ENCODE results near the gene FBXO7.

The FBXO7 gene

DNA sequence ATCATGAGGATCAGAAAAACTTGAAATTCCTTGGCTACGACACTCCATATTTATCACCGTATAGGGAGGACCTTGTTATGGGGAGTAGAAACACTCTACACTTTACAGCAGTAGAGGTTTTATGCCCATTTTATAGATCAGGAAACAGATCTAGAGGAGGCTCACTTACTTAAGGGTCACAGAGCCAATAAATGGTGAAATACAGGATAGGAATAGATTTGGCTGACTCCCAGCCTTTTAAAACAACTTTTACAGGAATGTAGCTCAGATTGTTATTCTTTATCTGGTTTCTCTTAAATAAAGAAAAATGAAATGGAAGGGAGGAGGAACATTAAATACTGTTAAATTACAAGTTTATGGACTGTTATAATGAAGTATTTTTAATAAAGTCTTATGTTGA, 14.8 kb downstream of the FBXO7 start:
- no peak for DNase-seq (ENCODE audit: low read depth in 2 of 3, low spot score in 1 of 3)

DNA sequence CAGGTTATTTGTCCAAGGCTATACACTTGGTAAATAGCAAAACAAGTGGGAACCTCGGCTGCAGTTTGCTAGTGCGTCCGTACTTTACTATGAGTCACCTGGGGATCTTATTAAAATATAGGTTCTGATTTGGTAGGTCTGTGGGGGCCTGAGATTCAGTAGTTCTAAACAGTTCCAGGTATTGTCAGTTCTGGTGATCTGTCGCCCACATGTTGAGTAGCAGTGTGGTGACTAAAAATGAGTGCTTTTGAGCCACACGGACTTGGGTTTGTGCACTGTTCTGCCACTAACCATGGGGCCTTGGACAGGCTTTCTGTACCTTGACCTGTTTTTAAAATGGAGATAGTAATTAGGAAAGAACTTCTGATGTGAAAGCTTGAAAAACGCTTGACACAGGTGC, 15.7 kb downstream of the FBXO7 start:
- DNase-seq (ENCODE audit: low read depth in 2 of 3, low spot score in 1 of 3), result no peak

DNA sequence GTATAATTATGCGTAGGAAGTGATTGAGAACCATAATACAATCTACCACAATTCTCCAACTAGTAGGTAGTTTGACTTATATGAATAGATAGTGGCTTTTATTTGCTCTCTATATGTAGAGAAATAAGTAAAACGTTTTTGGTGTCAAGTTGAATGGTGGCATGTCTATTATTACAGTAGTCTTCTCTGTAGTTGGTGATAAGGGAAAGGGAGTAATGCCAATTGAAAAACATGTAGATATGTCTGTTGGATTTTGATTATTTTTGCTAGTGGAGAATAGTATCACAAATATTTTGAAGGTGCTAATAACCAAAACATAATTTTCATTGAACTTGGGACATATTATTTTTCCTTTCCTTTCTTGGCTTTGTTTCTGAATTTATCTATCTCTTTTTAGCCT, 17.5 kb downstream of the FBXO7 start:
- DNase-seq (ENCODE audit: low read depth in 2 of 3, low spot score in 1 of 3), result no peak

DNA sequence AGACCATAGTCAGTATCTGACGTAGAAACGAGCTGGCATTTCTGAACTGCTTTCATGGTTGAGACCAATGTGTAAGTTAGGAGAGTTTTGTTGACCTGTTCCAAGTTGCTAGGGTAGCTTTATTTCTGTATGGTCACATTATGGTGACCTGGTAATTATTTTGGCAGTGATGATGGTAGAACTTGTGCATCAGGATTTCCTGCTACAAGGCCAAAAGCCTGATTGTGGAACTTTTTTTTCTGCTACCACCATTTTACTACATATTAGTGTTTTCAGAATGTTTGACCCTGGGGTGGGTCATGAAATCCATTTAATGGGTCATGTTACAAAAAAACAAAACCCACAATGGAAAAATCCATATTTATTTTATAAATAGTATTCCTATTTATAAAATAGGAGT, 18.9 kb downstream of the FBXO7 start:
- DNase-seq (ENCODE audit: low read depth in 2 of 3, low spot score in 1 of 3), result no peak

DNA sequence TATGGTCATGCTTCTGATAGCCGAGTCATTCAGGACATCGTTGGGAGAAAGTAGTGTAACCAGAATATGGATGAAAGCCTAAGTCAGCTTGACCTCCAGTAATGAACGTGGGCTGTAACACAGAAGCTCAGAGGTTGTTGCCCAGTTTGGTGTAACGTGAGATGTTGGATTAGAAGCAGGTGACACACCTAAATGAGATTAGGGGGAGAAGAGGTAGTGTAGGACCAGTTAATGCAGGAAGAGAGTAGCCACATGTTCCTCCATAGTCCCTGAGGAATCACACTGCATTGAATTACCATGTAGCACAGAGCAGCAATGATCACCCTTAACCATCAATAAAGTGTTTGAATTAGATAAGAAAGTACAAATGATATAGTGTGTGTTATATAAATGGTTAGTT, 20.4 kb downstream of the FBXO7 start:
- no peak for DNase-seq (ENCODE audit: low read depth in 2 of 3, low spot score in 1 of 3)

DNA sequence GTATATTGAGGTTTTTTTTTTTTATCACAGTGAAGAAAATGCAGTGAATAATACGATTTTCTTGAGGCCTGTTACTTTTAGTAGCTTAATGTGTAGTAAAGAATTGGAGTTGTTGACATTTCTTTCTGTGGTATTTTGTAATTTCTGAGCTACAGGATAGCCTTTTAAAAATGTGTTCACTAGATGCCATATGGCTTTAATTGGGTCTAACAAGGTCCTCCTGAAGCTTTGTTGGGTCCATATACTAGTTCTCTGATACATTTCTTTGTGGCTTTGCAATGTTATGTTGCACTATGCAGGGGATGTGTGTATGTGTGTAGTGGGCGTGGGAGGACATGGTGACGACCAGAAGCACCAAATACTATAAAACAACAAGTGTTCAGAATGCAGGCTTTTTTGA, 25.1 kb downstream of the FBXO7 start:
- no peak for DNase-seq (ENCODE audit: low read depth in 2 of 3, low spot score in 1 of 3)

DNA sequence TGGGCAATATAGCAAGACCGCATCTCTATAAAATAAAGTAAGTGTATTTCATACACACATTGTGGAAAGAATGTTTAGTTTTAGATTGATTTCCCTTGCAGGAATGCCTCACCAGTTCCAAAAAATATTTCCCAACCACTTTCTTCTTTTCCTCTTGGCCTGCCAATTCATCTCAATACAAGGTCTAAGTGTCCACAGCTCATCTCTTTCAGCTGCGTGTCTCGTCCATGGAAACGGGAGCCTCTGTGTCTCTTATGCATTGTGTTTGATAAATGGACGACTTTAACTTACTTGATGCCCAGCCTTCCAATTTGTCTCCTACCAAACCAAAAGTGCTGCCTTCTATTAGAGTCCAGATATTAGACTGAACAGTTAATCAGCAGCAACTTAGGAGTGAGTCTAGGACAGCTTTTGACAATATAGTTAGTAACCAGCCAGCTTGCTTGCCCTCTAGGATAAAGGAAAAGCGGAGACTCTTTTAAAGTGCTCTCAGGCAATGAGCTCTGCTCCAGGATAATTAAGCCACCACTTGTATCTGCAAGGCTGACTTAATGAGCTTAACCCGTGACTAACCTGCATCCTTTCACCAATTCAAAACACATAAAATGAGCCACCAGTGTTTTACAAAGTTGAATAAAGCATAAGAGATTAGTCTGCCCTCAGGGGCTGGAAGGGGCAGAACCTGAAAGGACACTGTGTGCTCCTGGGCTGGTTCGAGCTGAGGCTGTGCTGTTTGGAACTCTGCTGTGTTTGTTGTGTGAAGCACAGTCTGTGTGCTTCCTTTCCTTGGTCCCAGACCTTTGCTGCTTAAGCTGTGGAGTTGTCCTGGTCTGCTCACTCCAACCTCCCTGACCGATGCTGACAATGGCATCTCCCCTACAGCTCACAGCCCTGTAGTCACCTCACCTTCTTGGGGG, 27.5 kb downstream of the FBXO7 start:
- DNase-seq (ENCODE audit: low read depth in 2 of 3, low spot score in 1 of 3), result no peak

DNA sequence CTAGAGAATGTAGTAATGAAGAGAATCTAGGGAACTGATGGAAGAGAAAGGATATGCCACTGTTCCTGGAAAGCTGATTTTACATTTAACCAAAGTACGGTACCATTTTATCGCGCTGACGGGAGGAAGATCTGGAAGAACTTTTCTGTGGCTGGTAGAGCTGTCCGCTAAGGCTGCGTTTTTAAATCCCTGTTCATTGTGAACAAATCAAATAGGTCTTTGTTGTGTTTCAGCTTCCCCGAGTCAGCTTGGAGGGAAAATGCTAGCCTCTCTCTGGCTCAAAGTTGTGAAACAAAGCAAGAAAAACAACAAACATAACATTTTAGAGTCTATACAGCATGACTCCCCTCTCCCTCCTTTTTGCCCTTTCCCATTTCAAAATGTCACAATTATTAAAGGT, 34.4 kb downstream of the FBXO7 start:
- no peak for DNase-seq (ENCODE audit: low read depth in 2 of 3, low spot score in 1 of 3)

DNA sequence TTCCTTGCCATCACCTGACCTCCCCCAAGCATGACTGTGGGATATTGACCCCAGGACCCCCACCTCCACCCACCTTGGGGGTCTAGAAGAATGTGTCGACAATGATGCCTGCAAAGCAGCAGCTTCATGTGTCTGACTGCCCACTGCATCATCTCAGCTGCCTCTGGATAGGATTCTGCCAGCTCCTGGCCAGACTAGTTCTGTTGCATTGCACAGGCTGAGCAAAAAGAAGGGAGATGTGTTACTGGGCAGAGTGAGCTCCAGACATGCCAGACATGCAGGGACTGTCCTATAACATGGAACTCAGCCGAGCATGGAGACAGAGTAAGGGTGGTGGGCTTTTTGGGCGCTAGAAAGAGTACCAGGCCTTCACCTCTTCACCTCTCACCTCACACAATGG, 36.7 kb downstream of the FBXO7 start:
- DNase-seq (ENCODE audit: low read depth in 2 of 3, low spot score in 1 of 3), result no peak

DNA sequence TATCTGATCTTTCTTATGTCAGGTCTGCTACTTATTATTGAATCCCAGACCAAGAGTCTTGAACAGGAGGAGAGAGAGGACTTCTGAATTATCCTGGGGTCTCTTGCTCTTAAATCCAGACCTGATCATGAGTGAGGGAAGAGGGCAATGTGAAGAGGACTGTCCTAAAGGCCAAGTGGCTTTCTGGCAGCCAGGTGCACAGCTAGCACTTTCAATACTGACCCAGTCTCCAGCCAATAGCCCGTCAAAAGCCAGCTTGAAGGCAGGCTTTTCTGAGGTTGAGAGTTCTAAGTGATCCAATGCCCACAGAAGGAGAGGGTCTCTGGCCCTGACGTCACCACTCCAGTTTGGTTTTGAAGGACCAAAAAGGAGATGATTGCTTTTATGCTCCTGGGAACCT, 37.2 kb downstream of the FBXO7 start:
- no peak for DNase-seq (ENCODE audit: low read depth in 2 of 3, low spot score in 1 of 3)

DNA sequence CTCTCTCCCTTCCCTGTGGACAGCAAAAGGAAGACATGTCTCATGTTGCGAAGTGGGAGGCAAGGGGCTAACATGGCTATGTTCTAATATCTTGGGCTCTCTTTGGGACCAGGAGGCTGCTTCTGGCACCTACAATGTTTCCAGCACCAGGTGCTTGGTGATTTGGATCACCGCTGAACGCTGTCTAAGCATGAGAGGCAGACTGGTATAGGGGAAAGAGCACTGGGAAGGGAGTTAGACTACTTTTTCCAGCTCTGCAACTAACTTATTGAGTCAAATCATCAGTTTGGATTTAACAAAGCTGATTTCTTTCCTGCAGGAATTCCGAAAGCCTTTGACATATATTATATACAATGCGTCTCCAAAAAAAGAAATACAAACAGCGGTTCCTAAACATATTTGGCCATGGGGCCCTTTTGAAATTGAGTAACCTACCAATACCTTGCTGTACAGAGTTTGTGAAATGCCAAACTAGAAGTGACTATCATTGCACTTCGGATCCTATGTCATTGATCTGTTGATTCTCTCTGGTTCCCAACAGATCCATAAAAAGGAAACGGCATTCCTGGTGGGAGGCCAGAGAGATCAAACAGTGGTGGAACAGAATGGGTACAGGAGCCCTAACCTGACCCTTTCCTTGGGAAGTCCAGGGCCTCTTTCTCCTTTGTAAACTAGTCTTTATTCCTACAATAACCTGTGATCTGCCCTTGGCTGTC, 37.8 kb downstream of the FBXO7 start:
- DNase-seq (ENCODE audit: low read depth in 2 of 3, low spot score in 1 of 3), result no peak

DNA sequence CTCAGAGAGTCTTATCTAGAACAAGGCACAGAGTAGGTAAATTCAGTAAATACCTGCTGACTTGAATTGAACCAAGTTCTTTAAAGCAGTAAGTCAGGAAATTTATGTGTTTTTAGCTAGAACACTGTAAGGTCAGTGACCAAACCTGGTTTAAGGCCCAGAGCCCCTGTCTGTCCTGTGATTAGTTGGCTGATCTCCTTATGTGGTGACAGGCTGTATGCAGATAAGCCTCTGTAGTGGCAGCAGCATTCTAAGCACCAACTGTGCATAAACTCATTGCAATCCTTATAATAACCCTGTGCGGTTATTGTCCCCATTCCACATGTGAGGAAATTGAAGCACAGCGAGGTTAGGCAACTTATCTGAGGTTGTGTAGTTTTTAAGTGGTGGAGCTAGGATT, 40.5 kb downstream of the FBXO7 start:
- DNase-seq (ENCODE audit: low read depth in 2 of 3, low spot score in 1 of 3), result no peak

DNA sequence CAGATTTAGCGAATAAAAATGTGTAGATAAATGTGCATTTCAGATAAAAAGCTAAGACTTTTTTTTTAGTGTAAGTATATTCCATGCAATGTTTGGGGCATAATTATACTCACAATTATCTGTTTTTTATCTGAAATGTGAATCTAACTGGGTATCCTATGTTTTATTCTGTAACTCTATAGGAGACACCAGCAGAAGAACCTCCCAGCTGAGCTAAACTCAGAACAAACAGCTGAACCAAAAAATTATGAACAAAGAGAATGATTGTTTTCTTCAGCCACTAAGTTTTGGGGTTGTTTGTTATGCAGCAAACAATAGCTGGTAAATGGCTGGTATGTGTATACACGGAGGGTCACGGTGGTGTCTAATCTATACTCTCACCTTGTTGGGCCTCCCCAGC, 42.9 kb downstream of the FBXO7 start:
- no peak for DNase-seq (ENCODE audit: low read depth in 2 of 3, low spot score in 1 of 3)

DNA sequence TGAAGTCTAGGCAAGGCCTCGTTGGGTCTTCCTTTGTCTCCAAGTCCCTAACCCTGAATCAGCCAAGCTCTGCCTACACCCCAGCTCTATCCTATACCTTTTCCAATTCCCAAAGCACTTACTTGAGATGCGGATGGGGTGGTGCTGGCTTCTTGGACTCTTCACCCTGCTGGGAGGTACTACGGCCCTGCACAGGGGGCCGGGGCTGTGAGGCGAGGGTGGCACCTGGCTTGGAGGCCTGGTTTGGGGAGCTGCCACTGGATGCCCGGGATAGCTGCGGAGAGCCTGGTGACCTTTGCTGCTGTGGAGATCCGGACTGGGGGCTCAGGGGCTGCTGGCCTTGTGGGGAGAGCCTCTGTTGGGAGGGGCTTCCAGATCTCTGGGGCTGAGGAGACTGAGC, 43.3 kb downstream of the FBXO7 start:
- DNase-seq (ENCODE audit: low read depth in 2 of 3, low spot score in 1 of 3), result no peak

DNA sequence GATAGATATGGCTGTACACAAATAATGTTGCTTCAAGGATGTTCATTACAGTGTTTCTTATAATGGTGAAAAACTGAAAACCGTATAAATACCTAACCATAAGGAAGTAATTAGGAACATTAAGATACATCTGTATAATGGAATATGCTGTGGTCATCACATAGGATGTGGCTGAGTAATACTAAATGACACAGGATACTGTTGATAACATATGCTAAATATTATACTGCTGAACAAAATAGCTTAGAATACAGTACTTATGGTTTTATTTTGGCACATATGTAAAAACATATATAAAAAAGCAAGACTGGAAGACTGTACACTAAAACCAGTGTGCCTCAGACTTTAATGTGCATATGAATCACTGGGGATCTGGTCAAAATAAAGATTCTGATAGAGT, 43.8 kb downstream of the FBXO7 start:
- no peak for DNase-seq (ENCODE audit: low read depth in 2 of 3, low spot score in 1 of 3)

DNA sequence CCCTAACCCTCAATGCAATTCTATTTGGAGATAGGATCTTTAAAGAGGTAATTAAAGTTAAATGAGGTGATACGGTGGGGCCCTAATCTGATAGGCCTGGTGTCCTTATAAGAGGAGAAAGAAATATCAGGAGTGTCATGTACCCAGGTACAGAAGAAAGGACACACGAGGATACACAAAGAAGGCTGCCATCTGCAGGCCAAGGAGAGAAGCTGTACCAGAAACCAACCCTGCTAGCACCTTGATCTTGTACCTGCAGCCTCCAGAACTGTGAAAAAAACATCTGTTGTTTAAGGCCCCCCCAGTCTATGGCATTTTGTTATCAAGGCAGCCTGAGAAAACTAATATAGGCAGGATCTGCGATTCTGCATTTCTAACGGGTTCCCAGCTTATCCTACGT, 44.2 kb downstream of the FBXO7 start:
- DNase-seq (ENCODE audit: low read depth in 2 of 3, low spot score in 1 of 3), result no peak

DNA sequence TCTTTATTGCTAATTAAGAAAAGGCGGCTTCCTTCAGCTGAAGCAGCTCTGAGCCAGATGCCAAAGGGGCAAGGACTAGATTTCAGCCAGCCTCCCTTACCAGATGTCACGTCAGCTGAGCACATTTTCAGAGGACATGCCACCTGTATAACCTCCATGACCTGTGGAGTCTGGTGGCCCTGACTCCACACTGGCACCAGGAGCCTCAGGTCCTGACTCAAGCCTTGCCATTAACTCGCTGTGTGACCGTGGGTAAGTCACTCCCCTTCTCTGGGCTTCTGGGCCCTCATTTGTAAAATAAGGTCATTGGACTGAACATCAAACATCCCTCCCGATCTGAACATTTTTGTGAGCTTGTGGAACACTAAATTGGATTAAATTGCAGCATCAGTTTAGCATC, 46.0 kb downstream of the FBXO7 start:
- no peak for DNase-seq (ENCODE audit: low read depth in 2 of 3, low spot score in 1 of 3)

DNA sequence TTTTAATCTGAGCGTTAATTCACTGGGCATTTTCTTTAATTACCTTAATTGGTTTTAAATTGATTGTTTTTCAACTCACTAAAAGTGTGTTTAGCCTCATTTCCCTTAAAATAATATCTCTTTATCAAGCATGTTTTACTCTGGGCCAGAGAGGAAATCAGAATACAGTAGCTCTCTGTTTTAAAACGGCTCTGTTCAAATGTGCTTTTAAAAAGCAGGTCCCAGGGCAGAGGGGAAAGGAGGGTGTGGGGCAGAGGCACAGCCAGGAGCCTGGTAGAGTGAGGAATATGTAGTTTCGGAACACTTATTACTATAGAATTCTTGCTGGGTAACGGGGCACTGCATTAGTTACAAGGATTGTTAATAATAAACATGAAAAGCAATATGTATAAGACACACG, 47.6 kb downstream of the FBXO7 start:
- DNase-seq (ENCODE audit: low read depth in 2 of 3, low spot score in 1 of 3), result no peak

DNA sequence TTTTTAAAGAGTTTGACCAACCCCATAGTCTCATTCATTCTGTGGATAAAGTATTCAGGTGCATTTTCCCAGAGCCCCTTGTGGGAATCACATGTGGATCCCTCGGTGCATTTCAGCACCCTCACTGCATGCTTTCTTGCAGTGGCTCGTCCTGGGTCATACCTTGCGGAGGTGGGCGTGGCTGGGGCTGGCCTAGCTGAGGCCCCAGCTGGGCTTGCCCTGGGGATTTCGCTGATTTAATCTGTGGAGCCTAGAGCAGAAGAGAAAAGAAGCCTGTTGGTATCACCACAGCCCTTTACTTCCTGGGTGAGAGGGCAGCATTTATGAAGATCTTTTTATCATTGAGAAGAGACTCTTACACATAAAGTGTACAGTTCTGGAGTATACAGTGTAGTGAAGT, 53.1 kb downstream of the FBXO7 start:
- DNase-seq (ENCODE audit: low read depth in 2 of 3, low spot score in 1 of 3), result no peak

DNA sequence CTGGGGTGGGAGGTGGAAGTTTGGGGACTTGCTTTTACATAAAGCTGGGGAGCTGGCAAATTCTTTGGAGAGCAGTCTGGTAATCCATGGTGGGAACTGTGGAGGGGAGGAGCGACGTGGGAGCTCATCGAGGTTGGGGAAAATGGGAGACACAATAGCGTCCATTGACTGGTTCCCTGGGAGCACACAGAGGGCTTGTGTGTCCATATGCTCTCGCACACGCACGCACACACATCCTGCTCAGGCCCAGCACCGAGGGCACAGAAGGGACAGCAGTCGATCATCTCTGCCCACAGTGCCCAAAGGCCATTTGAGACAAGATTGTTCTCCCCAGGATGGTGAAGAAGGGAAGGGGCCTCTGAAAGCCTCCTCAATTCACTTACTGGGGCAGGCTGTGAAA, 53.7 kb downstream of the FBXO7 start:
- no peak for DNase-seq (ENCODE audit: low read depth in 2 of 3, low spot score in 1 of 3)

DNA sequence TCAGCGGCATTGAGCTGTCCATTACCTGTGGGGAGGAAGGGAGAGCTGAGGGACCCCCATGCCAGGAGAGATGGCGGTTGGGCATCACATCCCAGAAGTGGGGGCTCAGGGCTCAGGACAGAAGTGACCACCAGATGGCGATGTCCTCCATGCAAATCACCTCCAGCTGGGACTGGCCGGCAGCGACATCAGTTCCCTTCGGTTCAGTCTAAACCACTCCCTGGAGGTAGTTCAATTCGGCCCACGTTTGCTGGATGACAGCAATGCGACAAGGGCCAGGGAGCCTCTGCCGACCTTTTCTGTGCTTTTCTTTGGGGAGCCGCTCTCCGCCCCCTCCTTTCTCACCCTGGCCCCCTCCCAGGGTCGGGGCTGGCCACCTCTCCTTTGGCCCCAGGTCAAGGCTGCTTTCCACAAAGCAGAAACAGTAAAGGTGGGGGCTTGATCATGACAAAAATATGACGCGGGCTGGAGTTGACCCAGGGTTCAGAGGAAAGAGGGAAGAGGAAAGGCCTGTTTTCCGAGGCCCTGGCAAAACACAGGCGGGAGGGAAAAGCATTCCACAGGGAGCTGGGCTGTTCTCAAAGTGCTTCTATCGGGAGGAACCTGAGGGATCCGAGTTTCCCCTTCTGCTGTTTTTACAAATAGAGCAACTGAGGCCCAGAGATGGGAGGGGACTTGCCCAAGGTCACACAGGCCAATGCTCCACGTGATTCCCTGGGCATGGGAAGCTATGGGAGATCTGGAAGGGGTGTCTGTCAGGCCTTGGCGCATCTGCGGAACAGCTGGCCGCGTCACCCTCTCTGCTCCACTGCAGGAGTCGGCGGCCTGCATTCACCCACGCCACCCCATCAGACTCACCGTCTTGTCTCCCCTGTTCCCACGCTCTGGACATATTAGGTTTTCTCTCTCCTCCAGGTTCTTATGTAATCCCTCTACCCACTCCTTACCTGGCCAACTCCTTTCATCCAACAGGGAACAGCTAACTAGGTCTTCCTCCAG, 54.7 kb downstream of the FBXO7 start:
- DNase-seq (ENCODE audit: low read depth in 2 of 3, low spot score in 1 of 3), result peak; percentile 46 to 55 (median 53)
